GM21390 (cell line): ENCODE measurements around the gene CCDC9B.

Experiments used
- ATAC-seq: cut with Tn5 transposase; IDR thresholded peaks from one replicate; pipeline ENCODE4 v1.9.1; 2021; ENCODE audit not compliant: unreplicated experiment

Gene CCDC9B

DNA sequence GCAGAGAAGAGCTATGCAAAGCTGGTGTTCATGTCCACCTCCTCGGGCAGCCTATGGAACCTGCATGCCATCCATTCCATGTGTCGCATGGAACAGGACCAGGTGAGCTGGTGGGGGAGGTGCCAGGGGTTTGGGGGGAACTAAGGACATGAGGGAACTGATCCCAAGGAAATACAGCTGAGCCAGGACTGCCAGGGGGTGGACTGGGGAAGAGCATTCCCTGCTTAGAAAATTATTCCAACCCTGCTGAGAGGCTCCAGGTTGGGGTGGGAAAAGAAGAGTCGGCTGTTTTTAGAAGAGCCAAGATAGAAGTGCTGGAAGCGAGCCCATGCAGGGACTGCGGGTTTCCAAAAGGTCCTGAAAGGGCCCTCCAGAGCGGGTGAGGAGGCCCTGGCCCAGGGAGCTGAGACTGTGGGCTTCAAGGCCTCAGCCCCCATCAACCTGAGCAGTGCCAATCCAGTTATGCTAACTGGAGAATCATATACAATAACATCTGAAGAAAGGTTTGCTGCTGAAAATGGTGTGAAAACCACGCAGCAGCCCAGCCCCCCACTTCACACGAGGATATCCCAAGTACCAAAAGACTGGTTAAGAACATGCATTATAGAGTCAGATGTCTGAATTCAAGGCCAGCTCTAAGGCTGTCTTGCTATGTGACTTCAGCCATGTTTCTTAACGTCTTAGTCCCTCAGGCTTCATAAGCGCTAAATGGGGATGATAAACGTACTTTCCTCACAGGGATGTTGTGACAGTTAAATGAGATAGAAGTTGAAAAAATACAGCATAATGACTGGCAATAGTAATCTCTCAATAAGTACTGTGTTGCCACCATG lies 25.1 kb upstream of the CCDC9B start:
- ATAC-seq: no peak

- ATAC-seq: no peak
These were observed 24.3 kb upstream of the CCDC9B start for GRCh38 chr15:40365016-40365415.

GRCh38 chr15:40364251-40364650 lies 23.5 kb upstream of the CCDC9B start:
- no peak for ATAC-seq

GRCh38 chr15:40363611-40364010 lies 22.9 kb upstream of the CCDC9B start:
- no peak for ATAC-seq

GRCh38 chr15:40361640-40362039 lies 20.9 kb upstream of the CCDC9B start:
- no peak for ATAC-seq

GRCh38 chr15:40360015-40360414 lies 19.3 kb upstream of the CCDC9B start:
- ATAC-seq: no peak

GRCh38 chr15:40358471-40359353 lies 18.0 kb upstream of the CCDC9B start:
- no peak for ATAC-seq

DNA sequence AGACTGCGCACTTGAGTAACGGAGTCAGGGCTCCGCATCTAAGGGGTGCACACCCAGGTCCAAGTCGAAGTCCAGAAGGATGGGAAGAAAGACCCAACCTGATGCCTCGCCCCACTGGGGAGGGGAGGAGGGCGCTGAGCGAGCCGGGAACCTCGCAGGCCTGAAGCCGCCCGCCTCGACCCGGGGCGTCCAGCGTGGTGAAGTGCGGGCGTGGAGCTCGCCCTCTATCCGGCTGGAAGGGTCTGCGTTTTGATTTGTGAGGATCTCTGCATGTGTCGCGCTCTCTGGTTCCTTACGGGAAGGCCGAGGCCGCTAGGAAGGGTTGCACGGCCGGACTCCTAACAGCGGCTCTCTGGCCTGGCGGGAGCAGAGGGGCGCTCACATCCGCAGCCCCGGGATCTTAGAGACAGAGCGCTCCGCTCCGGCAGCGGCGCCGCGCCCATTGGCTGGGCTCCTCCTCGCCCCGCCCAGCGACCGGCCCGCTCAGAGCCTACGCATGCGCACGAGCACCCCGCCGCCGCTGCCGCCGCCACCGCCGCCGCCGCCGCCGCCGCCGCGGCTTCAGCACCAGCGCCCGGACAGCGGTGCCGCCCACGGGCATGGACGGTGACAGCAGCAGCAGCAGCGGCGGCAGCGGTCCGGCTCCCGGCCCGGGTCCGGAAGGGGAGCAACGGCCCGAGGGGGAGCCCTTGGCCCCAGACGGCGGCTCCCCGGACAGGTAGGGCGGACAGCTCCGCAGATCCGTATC lies 17.2 kb upstream of the CCDC9B start, which contains the start of gene DISP2:
DISP2 (plus strand) TSS at position 497 of the 748 bp plus-strand sequence; CDS start at position 600, 103 bp downstream.
- ATAC-seq: peak; percentile 86

- ATAC-seq: no peak
These were observed 16.5 kb upstream of the CCDC9B start for GRCh38 chr15:40357246-40357645.

- no peak for ATAC-seq
These were observed 15.3 kb upstream of the CCDC9B start for GRCh38 chr15:40355976-40356585.

DNA sequence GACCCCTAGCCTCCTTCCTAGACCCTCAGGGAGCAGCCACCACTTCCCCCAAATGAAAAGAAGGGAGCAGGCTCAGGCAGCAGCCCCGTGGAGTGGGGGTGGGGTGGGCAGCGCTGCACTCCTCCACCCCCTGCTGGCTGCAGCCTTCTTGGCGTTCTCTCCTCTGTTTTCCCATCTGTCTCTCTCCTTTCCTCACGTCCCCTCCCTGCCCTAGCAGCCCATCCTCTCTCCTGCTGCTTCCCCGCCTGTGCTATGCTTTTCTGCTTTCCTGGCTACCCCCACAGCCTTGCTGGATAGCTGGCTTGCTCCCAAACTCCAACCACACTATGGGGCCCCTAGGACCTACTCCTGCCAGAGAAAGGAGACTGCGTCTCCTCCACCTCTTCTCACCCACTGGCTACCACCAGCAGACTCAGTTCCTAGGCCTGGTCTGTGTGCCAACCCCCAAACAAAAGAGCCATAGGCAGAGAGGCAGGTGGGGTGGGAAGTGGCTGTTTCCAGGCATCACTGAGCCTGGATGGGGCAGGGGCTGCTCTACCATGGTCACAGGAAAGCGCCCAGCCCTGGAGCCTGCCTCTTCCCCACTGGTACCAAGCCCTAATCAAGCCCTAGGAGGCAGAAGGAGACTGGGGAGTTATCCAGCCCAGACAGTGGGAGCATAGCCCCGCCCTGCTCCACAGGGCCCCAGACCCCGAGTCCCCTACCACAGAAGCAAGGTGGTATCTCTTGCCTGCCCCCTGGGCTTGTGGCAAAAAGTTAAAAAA lies 13.9 kb upstream of the CCDC9B start:
- ATAC-seq: no peak

DNA sequence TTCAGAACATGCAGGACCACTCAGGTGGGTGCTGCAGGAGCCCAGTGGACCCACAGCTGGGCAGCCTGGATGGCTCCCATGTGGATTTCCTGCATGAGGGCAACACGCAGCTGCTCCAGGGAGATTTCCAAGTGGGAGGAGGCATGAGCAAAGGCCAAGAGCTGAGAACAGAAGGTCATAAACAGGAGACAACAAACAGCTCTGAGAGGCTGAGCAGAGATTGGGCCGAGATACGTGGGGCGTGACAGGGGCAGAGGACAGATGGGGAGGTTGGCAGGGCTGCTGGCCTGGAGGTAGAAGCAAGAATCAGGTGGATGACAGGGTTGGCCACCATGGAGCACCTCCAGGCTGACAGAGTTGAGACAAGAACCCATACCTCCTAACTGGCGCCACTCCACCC lies 13.0 kb upstream of the CCDC9B start:
- no peak for ATAC-seq

GRCh38 chr15:40352281-40352901 lies 11.7 kb upstream of the CCDC9B start:
- ATAC-seq: no peak

GRCh38 chr15:40349163-40349562 lies 8.4 kb upstream of the CCDC9B start:
- ATAC-seq: no peak

DNA sequence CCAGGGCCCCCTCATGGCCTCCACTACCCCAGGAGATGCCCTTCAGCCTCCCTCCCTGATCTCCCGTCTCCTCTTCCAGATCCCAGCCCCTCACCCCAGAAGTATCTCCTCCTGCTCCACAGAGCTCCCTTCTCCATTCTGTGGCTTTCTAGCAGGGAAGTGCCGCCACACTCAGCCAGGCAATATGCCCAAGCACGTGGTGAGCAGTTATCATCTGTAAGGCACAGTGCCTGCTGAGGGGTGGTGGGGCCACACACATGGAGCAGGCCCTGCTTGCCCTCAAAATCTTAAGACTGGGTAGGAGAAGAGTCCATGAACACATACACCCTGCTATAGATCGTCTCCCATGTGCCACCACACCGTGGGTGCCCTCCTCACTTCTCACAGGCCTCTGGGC lies 7.7 kb upstream of the CCDC9B start:
- ATAC-seq: no peak

DNA sequence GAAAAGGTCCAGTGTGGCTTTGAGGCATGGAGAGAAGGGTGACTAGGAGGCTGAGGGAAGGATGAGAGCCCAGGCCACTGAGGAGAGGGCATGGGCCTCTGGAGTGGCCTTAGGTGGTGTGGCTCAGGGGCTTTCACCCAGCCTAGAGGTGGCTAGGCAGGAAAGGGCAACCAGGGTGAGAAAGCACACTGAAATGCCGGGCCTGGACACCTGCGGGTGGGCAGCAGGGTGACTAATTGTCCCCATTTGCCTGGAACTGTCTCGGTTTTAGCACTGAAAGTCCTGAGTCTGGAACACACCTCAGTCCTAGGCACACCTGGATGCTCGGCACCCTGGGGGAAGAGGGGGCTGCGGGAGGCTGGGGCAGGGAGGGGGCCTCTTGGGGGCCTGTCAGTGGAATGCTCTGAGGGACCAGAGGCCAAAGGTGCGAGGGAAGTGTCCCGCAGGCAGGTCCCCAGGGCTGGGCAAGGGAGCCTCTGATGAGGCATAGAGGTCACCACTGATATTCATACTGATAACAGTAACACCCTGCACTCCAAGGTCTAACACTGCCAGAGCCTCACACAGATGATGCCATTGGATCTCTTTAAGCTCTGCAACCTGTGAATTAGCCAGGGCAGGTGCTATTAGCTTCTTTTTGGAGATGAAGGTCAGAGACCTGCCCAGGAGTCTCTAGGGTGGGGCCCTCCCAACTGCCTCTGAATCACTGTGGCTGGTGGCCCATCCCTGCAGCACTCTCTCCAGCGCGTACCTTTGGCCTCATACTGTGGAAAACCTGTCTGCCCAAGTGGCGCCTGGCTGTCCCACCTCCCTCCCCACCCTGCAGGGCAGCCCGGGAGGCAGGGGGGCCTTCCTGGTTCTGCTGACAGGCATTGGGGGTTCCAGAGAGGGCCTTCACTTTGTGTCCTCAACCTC lies 7.1 kb upstream of the CCDC9B start:
- ATAC-seq: no peak

DNA sequence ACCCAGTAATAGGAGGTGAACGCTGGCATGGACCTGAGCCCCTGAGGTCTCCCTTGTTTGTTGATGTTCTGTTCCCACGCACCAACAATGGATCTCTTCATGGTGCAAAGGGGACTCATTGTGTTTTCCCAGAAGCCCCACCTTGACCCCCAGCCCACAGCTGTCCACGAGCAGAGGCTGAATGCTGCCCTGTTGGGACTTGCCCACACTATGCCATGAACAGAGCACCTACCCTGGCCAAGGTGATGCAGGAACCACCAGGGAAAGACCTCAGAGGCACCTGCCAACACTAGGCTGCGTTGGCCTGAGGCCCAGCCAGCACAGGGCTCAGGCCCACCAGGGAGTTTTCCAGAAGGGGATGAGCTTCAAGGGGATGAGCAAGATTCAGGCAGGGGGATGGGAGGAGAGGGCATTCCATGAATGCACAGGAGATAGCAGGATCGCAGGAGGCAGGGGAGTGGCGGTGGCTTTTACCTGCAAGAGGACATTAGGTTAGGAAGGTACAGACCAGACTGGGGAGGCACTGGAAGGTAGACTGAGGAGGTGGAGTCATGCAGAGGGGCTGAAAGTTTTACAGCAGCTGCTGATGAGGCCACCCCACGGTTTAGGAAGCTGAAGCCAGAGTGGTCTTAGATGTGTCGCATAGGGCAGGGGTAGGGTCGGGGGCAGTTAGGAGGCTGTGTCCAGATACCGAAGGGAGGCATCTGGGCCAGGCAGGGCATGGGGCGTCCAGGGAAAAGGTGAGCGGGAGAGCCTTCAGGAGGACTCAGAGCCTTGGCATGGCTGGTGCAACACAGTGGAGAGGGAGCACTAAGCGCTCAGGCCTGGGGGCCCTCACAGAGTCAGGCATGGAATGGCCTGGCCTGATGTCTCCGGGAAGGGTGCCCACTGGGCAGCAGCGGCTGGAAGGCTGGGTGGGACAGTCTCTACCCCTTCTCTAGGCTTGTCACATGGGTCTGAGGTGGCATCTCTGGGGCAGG lies 6.1 kb upstream of the CCDC9B start:
- ATAC-seq: no peak
